Measurements from ENCODE around the gene NECTIN4. TPM values are rescaled to one million over a fixed set of nuclear protein-coding genes. Genes with fewer than 3 reads are reported as not detected.

Gene NECTIN4
- total RNA-seq, 2 experiments from 2014 or later, result not detected

DNA sequence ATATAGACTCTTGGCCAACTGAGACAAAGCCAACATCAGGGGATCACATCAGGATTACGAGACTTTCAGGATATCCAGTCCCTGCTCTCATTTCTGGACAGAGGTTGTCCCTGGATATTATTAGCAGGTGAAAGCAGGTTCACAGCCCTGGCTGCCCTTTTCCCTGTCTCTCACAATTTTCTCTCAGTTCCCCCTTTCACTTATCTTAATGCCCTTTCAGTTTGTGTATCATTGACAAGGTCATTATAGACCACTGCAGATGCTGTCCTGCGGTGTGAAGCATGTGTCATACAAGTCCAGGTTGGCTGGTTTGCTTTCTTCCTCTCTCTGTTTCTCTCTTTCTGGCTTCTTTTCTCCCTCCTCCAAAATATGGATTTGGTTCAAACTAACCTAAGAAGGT is 6.7 kb upstream of the NECTIN4 start:
- TF ChIP-seq, protein P1, sequence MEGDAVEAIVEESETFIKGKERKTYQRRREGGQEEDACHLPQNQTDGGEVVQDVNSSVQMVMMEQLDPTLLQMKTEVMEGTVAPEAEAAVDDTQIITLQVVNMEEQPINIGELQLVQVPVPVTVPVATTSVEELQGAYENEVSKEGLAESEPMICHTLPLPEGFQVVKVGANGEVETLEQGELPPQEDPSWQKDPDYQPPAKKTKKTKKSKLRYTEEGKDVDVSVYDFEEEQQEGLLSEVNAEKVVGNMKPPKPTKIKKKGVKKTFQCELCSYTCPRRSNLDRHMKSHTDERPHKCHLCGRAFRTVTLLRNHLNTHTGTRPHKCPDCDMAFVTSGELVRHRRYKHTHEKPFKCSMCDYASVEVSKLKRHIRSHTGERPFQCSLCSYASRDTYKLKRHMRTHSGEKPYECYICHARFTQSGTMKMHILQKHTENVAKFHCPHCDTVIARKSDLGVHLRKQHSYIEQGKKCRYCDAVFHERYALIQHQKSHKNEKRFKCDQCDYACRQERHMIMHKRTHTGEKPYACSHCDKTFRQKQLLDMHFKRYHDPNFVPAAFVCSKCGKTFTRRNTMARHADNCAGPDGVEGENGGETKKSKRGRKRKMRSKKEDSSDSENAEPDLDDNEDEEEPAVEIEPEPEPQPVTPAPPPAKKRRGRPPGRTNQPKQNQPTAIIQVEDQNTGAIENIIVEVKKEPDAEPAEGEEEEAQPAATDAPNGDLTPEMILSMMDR (conservative IDR thresholded peaks at IDR 0.05; ENCODE audit: low read length), result no peak
- no peak for TF ChIP-seq EZH2phosphoT487 (IDR thresholded peaks at IDR 0.05; ENCODE audit: borderline replicate concordance, low read depth, low read length)
- peaks cover 19% of the 10 kb centered on the region for H3K36me3 ChIP-seq (ENCODE audit: insufficient read depth, low read length)
- ChIA-PET POLR2A (no interaction called here), CTCF (ENCODE audit: unreplicated experiment) (no interaction called here)
- no peaks in the 10 kb centered on the region for H3K9me3 ChIP-seq (ENCODE audit: low read length)
- DNase-seq (ENCODE audit: low spot score), result no peak
- no peaks in the 10 kb centered on the region for H3K9me2 ChIP-seq (ENCODE audit: insufficient read depth, low read length)
- no peaks in the 10 kb centered on the region for H3K79me2 ChIP-seq (ENCODE audit: insufficient read depth, low read depth, low read length)
- H3K4me2 ChIP-seq (ENCODE audit: low read length), result no peak overlapping the region
- intact Hi-C loops (cut with micrococcal nuclease; ENCODE audit: unreplicated experiment), result loop anchor here (2.0 to 10.0 kb wide), 2 partner anchors 51 to 261 kb away; partner anchors contain the start of gene USF1
- H3K4me3 ChIP-seq (ENCODE audit: low read depth, low read length, poor library complexity, severe bottlenecking), result no peak overlapping the region
- no peak overlapping the region for H3K27ac ChIP-seq (ENCODE audit: low read depth, low read length, poor library complexity, severe bottlenecking)
- H2AFZ ChIP-seq (ENCODE audit: low read length), result no peak overlapping the region
- 0 out of 2 replicates have a peak, but pooled peaks cover 4% of the 10 kb centered on the region for H4K20me1 ChIP-seq (ENCODE audit: insufficient read depth, low read length)
- no TSS peak for BruUV-seq (replicated peaks)
- peaks cover 29% of the 10 kb centered on the region for H3K4me1 ChIP-seq (ENCODE audit: insufficient read depth, low read length, poor library complexity, severe bottlenecking)

- DNase-seq (ENCODE audit: low spot score), result no peak
- Histone ChIP-seq H3K27ac (ENCODE audit: low read depth, low read length, poor library complexity, severe bottlenecking) (no peak overlapping the region), H3K4me2 (ENCODE audit: low read length) (no peak overlapping the region), H3K4me3 (ENCODE audit: low read depth, low read length, poor library complexity, severe bottlenecking) (no peak overlapping the region), H3K4me1 (ENCODE audit: insufficient read depth, low read length, poor library complexity, severe bottlenecking) (peaks cover 29% of the 10 kb centered on the region), H3K79me2 (ENCODE audit: insufficient read depth, low read depth, low read length) (no peaks in the 10 kb centered on the region), H3K36me3 (ENCODE audit: insufficient read depth, low read length) (peaks cover 15% of the 10 kb centered on the region), H4K20me1 (ENCODE audit: insufficient read depth, low read length) (0 out of 2 replicates have a peak, but pooled peaks cover 4% of the 10 kb centered on the region), H3K9me2 (ENCODE audit: insufficient read depth, low read length) (no peaks in the 10 kb centered on the region), H2AFZ (ENCODE audit: low read length) (no peak overlapping the region), H3K9me3 (ENCODE audit: low read length) (no peaks in the 10 kb centered on the region)
- intact Hi-C loops (cut with micrococcal nuclease; ENCODE audit: unreplicated experiment), result loop anchor here (10.0 kb wide), 1 partner anchor 260 kb away; no protein-coding TSS in a partner anchor
- BruUV-seq (replicated peaks), result no TSS peak
- ChIA-PET CTCF (ENCODE audit: unreplicated experiment) (no interaction called here), POLR2A (no interaction called here)
- no peak for TF ChIP-seq EZH2phosphoT487 (IDR thresholded peaks at IDR 0.05; ENCODE audit: borderline replicate concordance, low read depth, low read length)
- TF ChIP-seq, protein P1 (conservative IDR thresholded peaks at IDR 0.05; ENCODE audit: low read length), result no peak
These were observed 5.9 kb upstream of the NECTIN4 start for GRCh38 chr1:161095230-161095629.

DNA sequence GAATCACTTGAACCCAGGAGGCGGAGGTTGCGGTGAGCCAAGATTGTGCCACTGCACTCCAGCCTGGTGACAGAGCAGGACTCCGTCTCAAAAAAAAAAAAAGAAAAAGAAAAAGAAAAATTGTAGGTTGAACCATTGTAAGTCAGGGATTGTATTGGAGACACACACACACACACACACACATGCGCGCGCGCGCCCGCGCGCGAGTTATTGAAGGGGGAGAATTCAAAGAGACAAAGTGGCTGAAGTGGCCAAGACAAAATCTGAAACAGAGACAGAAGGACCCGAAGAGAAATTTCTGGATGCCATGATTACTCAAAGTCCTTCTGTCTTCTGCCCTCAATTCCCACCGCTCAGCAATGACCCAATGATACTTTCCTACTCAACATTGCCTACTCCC is 5.1 kb upstream of the NECTIN4 start:
- Histone ChIP-seq H2AFZ (ENCODE audit: low read length) (no peak overlapping the region), H3K79me2 (ENCODE audit: insufficient read depth, low read depth, low read length) (no peaks in the 10 kb centered on the region), H3K36me3 (ENCODE audit: insufficient read depth, low read length) (peaks cover 8% of the 10 kb centered on the region; the same call in 1 of the 2 replicates), H3K9me2 (ENCODE audit: insufficient read depth, low read length) (no peaks in the 10 kb centered on the region), H4K20me1 (ENCODE audit: insufficient read depth, low read length) (no peaks in the 10 kb centered on the region), H3K4me2 (ENCODE audit: low read length) (no peak overlapping the region), H3K4me3 (ENCODE audit: low read depth, low read length, poor library complexity, severe bottlenecking) (no peak overlapping the region), H3K4me1 (ENCODE audit: insufficient read depth, low read length, poor library complexity, severe bottlenecking) (peaks cover 29% of the 10 kb centered on the region), H3K9me3 (ENCODE audit: low read length) (no peaks in the 10 kb centered on the region), H3K27ac (ENCODE audit: low read depth, low read length, poor library complexity, severe bottlenecking) (no peak overlapping the region)
- no peak for DNase-seq (ENCODE audit: low spot score)
- ChIA-PET POLR2A (interaction anchor here (0.7 kb wide), 1 partner anchor 22 kb away, joined by 6 read pairs; no protein-coding TSS in a partner anchor), CTCF (ENCODE audit: unreplicated experiment) (no interaction called here)
- no peak for TF ChIP-seq EZH2phosphoT487 (IDR thresholded peaks at IDR 0.05; ENCODE audit: borderline replicate concordance, low read depth, low read length)
- TF ChIP-seq, protein P1 (conservative IDR thresholded peaks at IDR 0.05; ENCODE audit: low read length), result no peak
- intact Hi-C loops (cut with micrococcal nuclease; ENCODE audit: unreplicated experiment), result loop anchor here (10.0 kb wide), 1 partner anchor 260 kb away; no protein-coding TSS in a partner anchor
- BruUV-seq (replicated peaks), result no TSS peak
